ENCODE data around the gene PHLPP1. TPM values are rescaled to one million over a fixed set of nuclear protein-coding genes. Genes with fewer than 3 reads are reported as not detected.

The PHLPP1 gene
- total RNA-seq, 1 donor from 2014 or later = 13.3 TPM

DNA sequence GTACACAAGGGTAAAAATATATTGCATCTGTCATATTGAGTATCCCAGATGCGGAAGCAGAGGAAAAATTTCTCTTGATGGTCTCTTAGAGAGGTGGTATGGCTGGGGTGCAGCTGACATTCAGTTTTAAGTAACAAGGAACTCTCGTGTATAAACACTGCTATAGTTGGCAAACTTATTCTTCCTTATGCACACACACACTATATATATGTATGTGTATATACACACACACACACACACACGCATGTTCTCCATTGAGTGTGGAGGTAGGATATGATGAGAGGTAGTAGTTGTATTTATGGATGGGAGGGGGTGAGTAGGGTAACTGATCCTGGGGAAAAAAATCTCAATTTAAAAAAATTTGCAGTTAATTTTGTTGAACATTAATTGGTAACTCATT, 10.6 kb downstream of the PHLPP1 start:
- Histone ChIP-seq H3K4me3 (ENCODE audit: insufficient read depth, low read depth, low read length) (no peak overlapping the region), H3K9ac (ENCODE audit: low read length) (no peak overlapping the region), H2AFZ (ENCODE audit: low read depth, low read length) (no peak overlapping the region), H3K79me2 (ENCODE audit: insufficient read depth, low read length) (peaks cover 79% of the 10 kb centered on the region), H3K27ac (ENCODE audit: low read depth, low read length) (no peak overlapping the region), H3K4me2 (ENCODE audit: low read length) (no peak overlapping the region), H3K36me3 (ENCODE audit: insufficient read depth, low read length) (no peaks in the 10 kb centered on the region), H3K9me3 (ENCODE audit: insufficient read depth, low read depth, low read length) (no peaks in the 10 kb centered on the region), H3K4me1 (ENCODE audit: insufficient read depth, low read length) (peaks cover 16% of the 10 kb centered on the region), H4K20me1 (ENCODE audit: insufficient read depth, low read length) (peaks cover 3% of the 10 kb centered on the region), H3K27me3 (ENCODE audit: insufficient read depth, low read length) (no peaks in the 10 kb centered on the region)
- Mint-ChIP-seq H3K9me3 (ENCODE audit: unreplicated experiment) (no peaks in the 10 kb centered on the region), H3K4me3 (ENCODE audit: unreplicated experiment) (no peak overlapping the region), H3K27ac (ENCODE audit: unreplicated experiment) (no peak overlapping the region), H3K27me3 (ENCODE audit: low read depth, unreplicated experiment) (no peaks in the 10 kb centered on the region), H3K36me3 (ENCODE audit: low read depth, unreplicated experiment) (no peaks in the 10 kb centered on the region), H3K4me1 (ENCODE audit: low read depth, unreplicated experiment) (peaks cover 20% of the 10 kb centered on the region)
- no peak for FAIRE-seq
- no peak for DNase-seq (ENCODE audit: low read depth)
- no peak for TF ChIP-seq EZH2 (IDR thresholded peaks at IDR 0.05; ENCODE audit: insufficient read depth, low read length)
- TF ChIP-seq, protein P1, sequence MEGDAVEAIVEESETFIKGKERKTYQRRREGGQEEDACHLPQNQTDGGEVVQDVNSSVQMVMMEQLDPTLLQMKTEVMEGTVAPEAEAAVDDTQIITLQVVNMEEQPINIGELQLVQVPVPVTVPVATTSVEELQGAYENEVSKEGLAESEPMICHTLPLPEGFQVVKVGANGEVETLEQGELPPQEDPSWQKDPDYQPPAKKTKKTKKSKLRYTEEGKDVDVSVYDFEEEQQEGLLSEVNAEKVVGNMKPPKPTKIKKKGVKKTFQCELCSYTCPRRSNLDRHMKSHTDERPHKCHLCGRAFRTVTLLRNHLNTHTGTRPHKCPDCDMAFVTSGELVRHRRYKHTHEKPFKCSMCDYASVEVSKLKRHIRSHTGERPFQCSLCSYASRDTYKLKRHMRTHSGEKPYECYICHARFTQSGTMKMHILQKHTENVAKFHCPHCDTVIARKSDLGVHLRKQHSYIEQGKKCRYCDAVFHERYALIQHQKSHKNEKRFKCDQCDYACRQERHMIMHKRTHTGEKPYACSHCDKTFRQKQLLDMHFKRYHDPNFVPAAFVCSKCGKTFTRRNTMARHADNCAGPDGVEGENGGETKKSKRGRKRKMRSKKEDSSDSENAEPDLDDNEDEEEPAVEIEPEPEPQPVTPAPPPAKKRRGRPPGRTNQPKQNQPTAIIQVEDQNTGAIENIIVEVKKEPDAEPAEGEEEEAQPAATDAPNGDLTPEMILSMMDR (IDR thresholded peaks at IDR 0.05; ENCODE audit: insufficient read depth, low read depth, low read length) = no peak

DNA sequence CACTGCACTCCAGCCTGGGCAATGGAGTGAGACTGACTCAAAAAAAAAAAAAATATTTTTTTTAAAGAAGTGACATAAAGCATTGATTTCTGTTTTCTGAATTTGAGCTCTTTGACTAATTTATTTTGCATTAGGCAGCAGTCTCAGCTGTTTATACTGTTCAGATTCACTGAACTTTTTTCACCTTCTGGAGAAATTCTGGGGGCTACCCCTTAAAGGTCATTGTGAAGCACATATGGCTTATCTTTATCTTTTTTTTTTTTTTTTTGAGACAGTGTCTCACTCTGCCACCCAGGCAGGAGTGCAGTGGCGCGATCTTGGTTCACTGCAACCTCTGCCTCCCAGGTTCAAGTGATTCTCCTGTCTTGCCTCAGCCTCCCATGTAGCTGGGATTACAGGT, 12.9 kb downstream of the PHLPP1 start:
- H3K27me3 ChIP-seq (ENCODE audit: insufficient read depth, low read length) = no peaks in the 10 kb centered on the region
- DNase-seq (ENCODE audit: low read depth) = no peak
- Mint-ChIP-seq H3K4me3 (ENCODE audit: unreplicated experiment) (no peak overlapping the region), H3K4me1 (ENCODE audit: low read depth, unreplicated experiment) (peaks cover 7% of the 10 kb centered on the region), H3K9me3 (ENCODE audit: unreplicated experiment) (peaks cover 8% of the 10 kb centered on the region), H3K36me3 (ENCODE audit: low read depth, unreplicated experiment) (peaks cover 3% of the 10 kb centered on the region), H3K27me3 (ENCODE audit: low read depth, unreplicated experiment) (no peaks in the 10 kb centered on the region), H3K27ac (ENCODE audit: unreplicated experiment) (no peak overlapping the region)
- H3K36me3 ChIP-seq (ENCODE audit: insufficient read depth, low read length) = no peaks in the 10 kb centered on the region
- FAIRE-seq = no peak
- H3K4me1 ChIP-seq (ENCODE audit: insufficient read depth, low read length) = peaks cover 9% of the 10 kb centered on the region
- H3K4me2 ChIP-seq (ENCODE audit: low read length) = no peak overlapping the region
- H3K4me3 ChIP-seq (ENCODE audit: insufficient read depth, low read depth, low read length) = no peak overlapping the region
- peaks cover 7% of the 10 kb centered on the region for H4K20me1 ChIP-seq (ENCODE audit: insufficient read depth, low read length)
- H3K79me2 ChIP-seq (ENCODE audit: insufficient read depth, low read length) = peaks cover 70% of the 10 kb centered on the region
- peaks cover 7% of the 10 kb centered on the region for H3K9me3 ChIP-seq (ENCODE audit: insufficient read depth, low read depth, low read length)
- no peak overlapping the region for H2AFZ ChIP-seq (ENCODE audit: low read depth, low read length)
- H3K27ac ChIP-seq (ENCODE audit: low read depth, low read length) = no peak overlapping the region
- TF ChIP-seq, protein P1 (IDR thresholded peaks at IDR 0.05; ENCODE audit: insufficient read depth, low read depth, low read length) = no peak
- no peak for TF ChIP-seq EZH2 (IDR thresholded peaks at IDR 0.05; ENCODE audit: insufficient read depth, low read length)
- H3K9ac ChIP-seq (ENCODE audit: low read length) = no peak overlapping the region

DNA sequence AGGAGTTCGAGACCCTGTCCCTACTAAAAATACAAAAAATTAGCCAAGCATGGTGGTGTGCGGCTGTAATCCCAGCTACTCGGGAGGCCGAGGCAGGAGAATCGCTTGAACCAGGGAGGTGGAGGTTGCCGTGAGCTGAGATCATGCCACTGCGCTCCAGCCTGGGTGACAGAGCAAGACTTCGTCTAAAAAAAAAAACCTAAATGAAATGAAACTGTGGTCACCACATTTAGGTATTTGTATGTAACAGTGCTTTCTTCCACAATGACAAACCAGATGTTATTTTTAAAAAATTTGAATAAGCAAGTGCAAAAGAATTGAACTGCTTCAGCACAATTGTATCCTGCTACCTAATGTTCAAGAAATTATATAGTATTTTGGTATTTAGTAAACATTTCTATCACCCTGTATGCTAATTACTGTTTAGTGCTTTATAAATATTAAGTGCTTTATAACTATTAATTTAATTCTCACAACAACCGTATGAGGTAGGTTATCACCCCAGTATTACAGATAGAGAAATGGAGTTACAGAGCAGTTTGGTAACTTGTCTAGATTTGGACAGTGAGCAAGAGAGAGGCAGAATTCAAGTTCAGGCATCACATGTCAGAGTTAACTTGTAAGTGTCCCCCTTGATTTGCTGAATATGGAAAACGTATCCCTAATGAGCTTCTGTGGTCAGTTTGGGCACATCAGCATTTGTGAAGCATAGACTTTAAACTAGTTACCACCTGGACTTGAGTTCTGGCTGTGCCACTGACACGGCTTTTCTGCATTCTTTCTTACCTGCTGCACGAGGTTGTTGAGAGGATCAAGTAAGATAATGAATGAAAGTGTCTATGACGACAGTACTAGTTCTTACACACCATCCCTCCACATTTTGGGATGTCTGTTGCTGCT, 14.4 kb downstream of the PHLPP1 start:
- no peaks in the 10 kb centered on the region for H3K27me3 ChIP-seq (ENCODE audit: insufficient read depth, low read length)
- Mint-ChIP-seq H3K4me3 (ENCODE audit: unreplicated experiment) (no peak overlapping the region), H3K4me1 (ENCODE audit: low read depth, unreplicated experiment) (no peaks in the 10 kb centered on the region), H3K27me3 (ENCODE audit: low read depth, unreplicated experiment) (no peaks in the 10 kb centered on the region), H3K36me3 (ENCODE audit: low read depth, unreplicated experiment) (peaks cover 3% of the 10 kb centered on the region), H3K27ac (ENCODE audit: unreplicated experiment) (no peak overlapping the region), H3K9me3 (ENCODE audit: unreplicated experiment) (peaks cover 8% of the 10 kb centered on the region)
- peaks cover 64% of the 10 kb centered on the region for H3K79me2 ChIP-seq (ENCODE audit: insufficient read depth, low read length)
- H4K20me1 ChIP-seq (ENCODE audit: insufficient read depth, low read length) = peaks cover 4% of the 10 kb centered on the region
- no peak overlapping the region for H3K4me2 ChIP-seq (ENCODE audit: low read length)
- FAIRE-seq (no peak), DNase-seq (ENCODE audit: low read depth) (no peak)
- H3K4me3 ChIP-seq (ENCODE audit: insufficient read depth, low read depth, low read length) = no peak overlapping the region
- H3K4me1 ChIP-seq (ENCODE audit: insufficient read depth, low read length) = no peaks in the 10 kb centered on the region
- no peak overlapping the region for H3K27ac ChIP-seq (ENCODE audit: low read depth, low read length)
- peaks cover 7% of the 10 kb centered on the region for H3K9me3 ChIP-seq (ENCODE audit: insufficient read depth, low read depth, low read length)
- H3K9ac ChIP-seq (ENCODE audit: low read length) = no peak overlapping the region
- TF ChIP-seq, protein P1 (IDR thresholded peaks at IDR 0.05; ENCODE audit: insufficient read depth, low read depth, low read length) = no peak
- no peak for TF ChIP-seq EZH2 (IDR thresholded peaks at IDR 0.05; ENCODE audit: insufficient read depth, low read length)
- no peaks in the 10 kb centered on the region for H3K36me3 ChIP-seq (ENCODE audit: insufficient read depth, low read length)
- no peak overlapping the region for H2AFZ ChIP-seq (ENCODE audit: low read depth, low read length)

All from astrocyte (in vitro differentiated cells and primary cell).